IMR-90 (cell line): ENCODE data around the gene SNRNP200. TPM values are rescaled to one million over a fixed set of nuclear protein-coding genes. Genes with fewer than 3 reads are reported as not detected.

Experiments
- ATAC-seq: fragments of 200-7000 bp; cut with Tn5 transposase; 2 replicates; pipeline ENCODE4 v1.9.1; 2020; ENCODE audit warnings: low read depth, mild to moderate bottlenecking, moderate library complexity
- BruUV-seq: library from RNA; stranded (reverse); fragments of 400-500 nt; replicated peaks from 2 replicates; lab custom pipeline; 2021; lab: Mats Ljungman, UMichigan
- CTCF ChIA-PET: fragments of 300-600 bp; formaldehyde crosslinking; extraction: SDS; loops from one replicate; lab custom pipeline; 2021; ENCODE audit warnings: antibody characterized with exemption; lab: Yijun Ruan, JAX
- POLR2A ChIA-PET: fragments of 300-600 bp; sonication (Branson Sonifier 250); formaldehyde crosslinking; loops from one replicate; lab custom pipeline; 2022; ENCODE audit warnings: antibody characterized with exemption; ENCODE audit not compliant: unreplicated experiment; lab: Charles Lee
- DNase-seq: peaks from one replicate; pipeline ENCODE4 v3.0.0; 2013
- H2AFZ ChIP-seq: replicated peaks from 2 replicates; pipeline ENCODE3; 2013; ENCODE audit warnings: low read length, mild to moderate bottlenecking; ENCODE audit not compliant: poor library complexity
- H2AK5ac ChIP-seq: 2 replicates; pipeline ENCODE4 v1.6.1; 2013; ENCODE audit warnings: low read depth, low read length, inconsistent platforms
- H2AK9ac ChIP-seq: replicated peaks from 2 replicates; pipeline ENCODE3; 2013; ENCODE audit warnings: mild to moderate bottlenecking, low read depth, low read length, moderate library complexity; ENCODE audit not compliant: poor library complexity
- H2BK120ac ChIP-seq: 2 replicates; pipeline ENCODE4 v1.6.1; 2013; ENCODE audit warnings: low read depth, low read length, inconsistent platforms
- H2BK15ac ChIP-seq: 3 replicates; pipeline ENCODE4 v1.6.1; 2013; ENCODE audit warnings: low read depth, low read length, inconsistent platforms
- H2BK20ac ChIP-seq: 2 replicates; pipeline ENCODE4 v1.6.1; 2013; ENCODE audit warnings: low read depth, mild to moderate bottlenecking, inconsistent platforms, low read length, moderate library complexity
- H2BK5ac ChIP-seq: 2 replicates; pipeline ENCODE4 v1.6.1; 2013; ENCODE audit warnings: mild to moderate bottlenecking, low read depth, low read length, inconsistent platforms; ENCODE audit not compliant: poor library complexity, severe bottlenecking
- H3K14ac ChIP-seq: replicated peaks from 2 replicates; pipeline ENCODE4 v1.6.1; 2013; ENCODE audit warnings: low read depth, low read length, inconsistent platforms
- H3K18ac ChIP-seq: 2 replicates; pipeline ENCODE4 v1.6.1; 2013; ENCODE audit warnings: low read depth, low read length, control low read depth
- H3K23ac ChIP-seq: 2 replicates; pipeline ENCODE4 v1.6.1; 2013; ENCODE audit warnings: low read depth, low read length, inconsistent platforms
- H3K27ac ChIP-seq: 2 replicates; pipeline ENCODE4 v1.5.1; 2013; ENCODE audit warnings: mild to moderate bottlenecking, control low read depth, low read length; ENCODE audit not compliant: insufficient read depth
- H3K27me3 ChIP-seq: 2 replicates; pipeline ENCODE4 v1.6.1; 2013; ENCODE audit warnings: low read length; ENCODE audit not compliant: control insufficient read depth, insufficient read depth
- H3K36me3 ChIP-seq: 2 replicates; pipeline ENCODE4 v1.6.1; 2013; ENCODE audit warnings: low read length, mixed read lengths; ENCODE audit not compliant: control insufficient read depth, insufficient read depth
- H3K4ac ChIP-seq: 2 replicates; pipeline ENCODE4 v1.6.1; 2013; ENCODE audit warnings: low read depth, low read length, inconsistent platforms
- H3K4me1 ChIP-seq: 2 replicates; pipeline ENCODE4 v1.6.1; 2013; ENCODE audit warnings: low read length, mixed read lengths; ENCODE audit not compliant: control insufficient read depth, insufficient read depth
- H3K4me2 ChIP-seq: 2 replicates; pipeline ENCODE4 v1.6.1; 2013; ENCODE audit warnings: low read depth, mild to moderate bottlenecking, control low read depth, low read length, moderate library complexity
- H3K4me3 ChIP-seq: 2 replicates; pipeline ENCODE4 v1.5.1; 2013; ENCODE audit warnings: low read depth, mild to moderate bottlenecking, control low read depth, low read length, moderate library complexity; ENCODE audit not compliant: insufficient read depth
- H3K56ac ChIP-seq: 2 replicates; pipeline ENCODE4 v1.6.1; 2013; ENCODE audit warnings: low read length, inconsistent platforms; ENCODE audit not compliant: insufficient read depth; ENCODE audit errors: extremely low read depth
- H3K79me1 ChIP-seq, 2 experiments: 2 replicates each; pipeline ENCODE4 v1.6.1; 2013; ENCODE audit warnings: low read length in 2 of 2, inconsistent platforms in 1 of 2, low read depth in 1 of 2
- H3K9ac ChIP-seq: 2 replicates; pipeline ENCODE4 v1.6.1; 2013; ENCODE audit warnings: low read depth, low read length, control low read depth
- H3K9me1 ChIP-seq: 2 replicates; pipeline ENCODE4 v1.6.1; 2013; ENCODE audit warnings: low read length, inconsistent platforms; ENCODE audit not compliant: insufficient read depth
- H3K9me3 ChIP-seq: 2 replicates; pipeline ENCODE4 v1.6.1; 2013; ENCODE audit warnings: low read length; ENCODE audit not compliant: control insufficient read depth, insufficient read depth
- H4K20me1 ChIP-seq: 2 replicates; pipeline ENCODE4 v1.6.1; 2013; ENCODE audit warnings: low read length, inconsistent platforms; ENCODE audit not compliant: insufficient read depth
- H4K5ac ChIP-seq: 2 replicates; pipeline ENCODE4 v1.6.1; 2013; ENCODE audit warnings: mild to moderate bottlenecking, low read depth, low read length, control low read depth
- H4K8ac ChIP-seq, 2 experiments: 2 replicates each; pipeline ENCODE4 v1.6.1; 2013; ENCODE audit warnings: low read depth in 2 of 2, low read length in 2 of 2, control low read depth in 1 of 2, inconsistent platforms in 1 of 2
- H4K91ac ChIP-seq: 2 replicates; pipeline ENCODE4 v1.6.1; 2013; ENCODE audit warnings: low read depth, low read length, inconsistent platforms; ENCODE audit not compliant: insufficient read depth
- CHD1 ChIP-seq: IDR thresholded peaks from 2 replicates; pipeline ENCODE4 v1.6.1; 2012; ENCODE audit warnings: low read depth, low read length, improper control_type of control experiment
- MAZ ChIP-seq: IDR thresholded peaks from 2 replicates; pipeline ENCODE4 v1.6.1; 2012; ENCODE audit warnings: low read depth, mild to moderate bottlenecking, low read length, improper control_type of control experiment, moderate library complexity, borderline replicate concordance
- WGBS, 2 experiments: methylation state at CpG; one replicate each; pipeline versions ENCODE4 v1.1.5 to v1.1.7; 2013; ENCODE audit warnings: missing lambda C conversion rate in 2 of 2; ENCODE audit not compliant: insufficient read length in 1 of 2; ENCODE audit errors: extremely low coverage in 2 of 2; 5-methylcytosine and 5-hydroxymethylcytosine counted together
- dilution Hi-C: fragments of 300-500 bp; cut with HindIII; formaldehyde crosslinking; loops from one replicate; pipeline ENCODE4 v1.14.3; 2018; ENCODE audit warnings: low sequenced_read_pairs; ENCODE audit not compliant: unreplicated experiment
- in situ Hi-C: fragments of 300-500 bp; cut with MboI; formaldehyde crosslinking; loops from 3 replicates; pipeline ENCODE4 v1.14.3; 2019; ENCODE audit warnings: low sequenced_read_pairs, inconsistent platforms, mixed read lengths
- intact Hi-C: fragments of 100-400 bp; cut with micrococcal nuclease; formaldehyde crosslinking; loops from 2 replicates; pipeline ENCODE4 v1.10.0; 2022
- polyA plus RNA-seq, 3 experiments: library from polyadenylated mRNA; depleted of rRNA; stranded (reverse); fragments of >200 nt; gene quantifications; 2 replicates each; pipeline ENCODE4 v1.2.3, GENCODE V29; 2012; ENCODE audit warnings: low replicate concordance in 1 of 3
- total RNA-seq: library from RNA; depleted of rRNA; stranded (reverse); fragments of >200 nt; gene quantifications from 2 replicates; pipeline ENCODE4 v1.2.3, GENCODE V29; 2012

The SNRNP200 gene
- total and polyA plus RNA-seq, 2 of the 4 experiments (the other 2 are of a cell fraction), result 44.1 to 108 TPM

DNA sequence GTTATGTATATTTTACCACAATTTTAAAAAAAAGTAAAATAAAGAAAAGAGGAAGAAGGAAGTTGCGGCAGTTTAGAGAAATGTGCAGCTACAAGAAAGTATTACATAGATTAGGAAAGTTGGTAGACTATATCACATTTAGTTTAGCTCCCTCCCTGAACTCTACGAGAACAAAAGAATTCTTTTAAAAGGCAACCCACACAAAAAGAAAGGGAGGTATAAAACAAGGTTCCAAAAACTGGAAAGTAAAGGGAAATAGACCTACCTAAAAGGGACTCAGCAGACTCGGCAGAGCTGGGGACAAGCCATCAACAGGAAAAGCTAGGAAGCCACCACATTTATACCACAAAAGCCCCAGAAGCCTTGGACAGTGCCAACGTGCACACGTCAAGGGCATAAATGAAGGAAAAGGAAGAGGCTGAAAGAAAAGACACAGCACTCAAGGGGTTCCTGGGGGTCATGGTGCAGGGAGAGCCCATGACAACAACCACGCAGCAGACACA, 48.7 kb downstream of the SNRNP200 start:
- Histone ChIP-seq H3K4me2 (no peak overlapping the region), H2BK120ac (no peak overlapping the region), H4K20me1 (peaks cover 44% of the 10 kb centered on the region), H3K27me3 (no peaks in the 10 kb centered on the region), H2BK5ac (no peak overlapping the region), H3K27ac (no peak overlapping the region), H2BK15ac (no peak overlapping the region), H2AFZ (no peak overlapping the region), H4K5ac (no peak overlapping the region), H2BK20ac (no peak overlapping the region), H3K9me3 (no peaks in the 10 kb centered on the region), H3K36me3 (peaks cover 37% of the 10 kb centered on the region), H3K4ac (no peak overlapping the region), H4K8ac (no peak overlapping the region), H3K14ac (no peak overlapping the region), H3K9me1 (peaks cover 27% of the 10 kb centered on the region), H3K79me1 (peaks cover 28 to 60% of the 10 kb centered on the region in 2 experiments), H3K18ac (no peak overlapping the region), H4K91ac (no peak overlapping the region), H3K4me3 (no peak overlapping the region), H2AK5ac (no peak overlapping the region), H3K9ac (no peak overlapping the region), H3K23ac (no peak overlapping the region), H2AK9ac (no peak overlapping the region), H3K56ac (no peak overlapping the region), H3K4me1 (peaks cover 25% of the 10 kb centered on the region)
- 100% methylated on average over 1 of the region's 6 CpGs; no CpG with 5 or more reads in 1 of the 2 experiments for WGBS, 2 experiments
- ATAC-seq (no peak), DNase-seq (no peak)
- ChIA-PET CTCF (interaction anchor here (0.7 kb wide), 1 partner anchor 17 kb away, joined by 4 read pairs; no protein-coding TSS in a partner anchor), POLR2A (no interaction called here)
- dilution Hi-C loops, result no loop called here
- BruUV-seq, result no TSS peak
- TF ChIP-seq CHD1, result no peak
- TF ChIP-seq MAZ, result no peak
- in situ Hi-C loops, result loop anchor here (25.0 kb wide), 1 partner anchor 244 kb away; no protein-coding TSS in a partner anchor
- intact Hi-C loops, result no loop called here
